CD4-positive, alpha-beta T cell treated with Interleukin-2 at 100 ng/mL for 4 hours (primary cell): Measurements from ENCODE around the gene LMAN2.
A peak's percentile ranks its signal among the peaks of the same experiment; 100 is the strongest.
"Not testable (repeated sequence)": the region's sequence is repeated elsewhere in the genome, so short reads cannot be mapped to it uniquely, and the experiment has no call there.

Source experiments
- DNase-seq: peaks from one replicate; pipeline ENCODE4 v3.0.0-alpha.2; 2020; ENCODE audit warnings: low spot score

Gene LMAN2

DNA sequence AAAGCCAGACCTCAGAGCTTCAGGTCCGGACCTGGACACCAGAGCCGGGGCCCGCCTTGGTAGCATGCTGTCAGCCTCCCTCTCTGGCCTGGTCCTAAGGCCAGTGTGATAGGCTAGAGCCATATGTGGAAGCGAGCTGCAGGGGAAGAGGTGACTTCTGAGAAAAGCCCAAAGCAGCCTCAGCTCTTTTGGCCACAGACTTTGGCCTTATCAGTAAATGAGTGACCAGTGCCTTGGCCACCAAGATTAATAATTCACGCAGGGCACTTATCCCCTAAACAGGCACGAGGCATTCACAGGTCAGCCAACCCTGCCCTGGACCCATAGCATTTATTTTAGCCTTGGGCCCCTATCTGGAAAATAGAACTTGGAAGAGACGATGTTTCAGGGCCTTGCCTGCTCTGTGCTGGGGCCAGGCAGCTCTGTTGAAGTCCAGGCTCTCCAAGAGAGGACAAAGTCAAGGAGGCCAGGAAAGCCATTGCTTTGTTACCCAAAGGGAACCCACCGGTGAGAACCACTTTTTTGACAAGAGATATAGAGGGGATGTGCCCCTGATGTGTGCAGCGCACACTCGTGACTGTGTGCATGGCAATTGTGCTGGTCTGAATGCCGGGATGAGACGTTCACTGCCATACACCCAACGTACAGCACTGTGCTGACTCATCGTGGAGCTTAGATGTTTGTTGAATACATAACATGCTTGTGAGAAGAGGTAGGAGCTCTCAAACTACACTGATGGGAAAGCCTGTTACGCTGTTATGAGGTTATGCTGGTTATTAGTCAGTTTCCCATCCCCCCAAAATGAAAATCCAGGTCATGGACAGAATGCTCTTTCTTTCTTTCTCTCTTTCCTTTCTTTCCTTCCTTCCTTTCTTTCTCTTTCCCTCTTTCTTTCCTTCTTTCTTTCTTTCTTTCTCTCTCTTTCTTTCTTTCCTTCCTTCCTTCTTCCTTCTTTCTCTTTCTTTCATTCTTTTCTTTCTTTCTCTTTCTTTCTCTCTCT, 27.7 kb upstream of the LMAN2 start:
- DNase-seq, result peak; percentile 55

DNA sequence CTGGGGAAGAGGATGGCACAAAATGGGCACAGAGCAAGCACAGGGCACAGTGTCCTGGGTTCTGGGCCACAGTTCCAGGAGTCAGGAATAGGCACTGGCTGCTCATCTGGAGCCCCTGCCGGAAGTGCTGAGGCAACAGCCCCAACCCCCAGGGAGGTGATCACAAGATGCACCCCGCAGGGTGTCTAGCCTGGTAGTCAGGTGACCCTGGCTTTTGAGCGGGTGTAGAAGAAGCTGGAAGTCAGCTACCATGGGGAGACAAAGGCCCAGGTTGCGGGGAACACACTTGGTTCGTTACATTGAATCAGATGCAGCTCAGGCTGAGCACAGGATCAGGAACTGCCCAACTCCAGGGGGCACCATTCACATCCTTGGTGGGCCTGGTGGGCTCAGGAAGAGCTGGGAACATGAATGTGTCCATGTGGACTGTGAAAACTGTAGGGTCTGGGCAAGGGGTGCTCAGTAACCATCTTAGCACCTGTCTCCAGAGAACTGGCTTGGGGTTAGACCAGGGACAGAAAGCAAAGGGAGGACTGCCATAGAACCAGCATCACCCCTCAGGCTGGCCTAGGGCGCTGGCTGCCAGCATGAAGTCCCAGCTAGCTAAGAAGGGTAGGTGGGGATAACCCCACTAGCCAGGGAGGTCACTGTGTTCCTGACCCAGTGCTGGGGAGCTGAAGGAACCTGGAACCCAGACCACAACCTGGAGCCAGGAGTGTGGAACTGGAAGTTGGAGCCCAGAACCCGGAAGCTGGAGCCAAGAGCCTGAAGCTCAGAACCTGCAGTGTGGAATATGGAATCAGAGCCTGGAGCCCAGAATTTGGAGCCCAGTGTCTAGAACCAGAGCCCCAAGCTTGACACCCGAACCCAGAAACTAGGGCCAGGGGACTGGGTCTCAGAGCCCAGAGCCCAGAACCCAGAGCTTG, 26.6 kb upstream of the LMAN2 start:
- no peak for DNase-seq

DNA sequence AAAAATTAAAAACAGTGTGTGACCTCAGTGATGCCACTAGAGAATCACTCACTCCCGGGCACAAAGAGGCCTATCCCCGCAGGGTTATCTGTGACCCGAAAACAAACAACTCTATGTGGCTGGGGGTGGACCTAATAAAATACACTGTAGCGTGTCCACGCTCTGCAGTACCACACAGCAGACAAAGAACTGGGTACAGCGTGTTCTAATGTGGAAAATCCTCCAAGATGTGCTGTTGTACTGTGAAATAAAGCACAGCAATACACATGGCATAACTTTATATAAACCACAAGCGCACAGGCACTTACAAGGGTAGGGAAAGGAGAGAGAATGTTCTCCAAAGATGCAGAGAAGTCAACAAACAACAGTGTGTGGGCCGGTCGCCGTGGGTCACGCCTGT, 24.6 kb upstream of the LMAN2 start:
- DNase-seq, result no peak

DNA sequence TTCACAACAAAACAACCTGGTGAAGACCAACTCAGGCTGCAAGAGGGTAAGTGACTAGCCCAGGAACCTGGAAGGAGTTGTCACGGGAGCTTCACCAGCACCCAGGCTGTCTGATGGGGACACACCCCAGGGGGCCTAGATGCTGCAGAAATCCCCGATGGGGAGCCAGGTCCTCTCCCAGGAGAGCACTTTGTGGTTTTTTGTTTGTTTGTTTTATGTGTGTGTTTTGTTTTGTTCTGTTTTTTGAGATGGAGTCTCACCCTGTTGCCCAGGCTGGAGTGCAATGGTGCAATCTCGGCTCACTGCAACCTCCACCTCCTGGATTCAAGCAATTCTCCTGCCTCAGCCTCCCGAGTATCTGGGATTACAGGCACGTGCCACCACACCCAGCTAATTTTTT, 24.0 kb upstream of the LMAN2 start:
- DNase-seq, result not testable (repeated sequence)

DNA sequence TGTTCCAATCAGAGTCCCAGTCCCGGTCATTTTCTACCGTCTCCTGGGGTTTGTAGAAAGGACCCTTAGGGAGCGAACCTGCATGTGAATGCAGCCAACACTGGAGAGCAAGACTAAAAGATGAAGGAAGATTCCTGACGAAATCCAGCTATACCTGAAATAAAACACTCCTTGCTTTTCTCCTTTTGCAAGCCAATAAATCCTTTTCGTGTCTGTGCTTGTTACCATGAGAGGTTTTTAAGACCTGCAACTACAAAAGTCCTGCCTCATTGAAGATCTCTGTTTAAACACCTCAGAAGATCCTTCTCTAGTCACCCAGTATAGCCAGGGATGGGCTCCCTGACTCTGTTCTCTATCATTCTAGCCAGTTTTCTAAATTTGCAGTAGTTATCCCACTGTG, 22.7 kb upstream of the LMAN2 start:
- no peak for DNase-seq

DNA sequence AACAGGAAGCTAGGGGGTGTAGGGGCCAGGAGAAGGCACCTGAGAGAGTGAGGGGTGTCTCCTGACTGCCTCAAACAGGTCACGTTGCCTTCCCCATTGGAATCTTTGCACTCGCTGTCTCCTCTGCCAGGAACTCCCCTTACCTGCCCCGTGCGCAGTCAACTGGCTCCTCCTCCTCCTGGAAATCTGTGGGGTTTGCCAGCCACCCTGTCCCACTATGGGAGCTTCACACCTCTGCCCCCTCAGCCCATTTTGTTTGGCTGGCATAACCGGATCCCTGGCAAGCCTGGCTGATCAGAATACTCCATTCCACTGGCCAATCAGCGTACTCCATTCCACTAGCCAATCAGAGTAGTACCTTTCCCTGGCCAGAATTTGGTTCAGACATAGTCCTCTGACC, 22.3 kb upstream of the LMAN2 start:
- no peak for DNase-seq

DNA sequence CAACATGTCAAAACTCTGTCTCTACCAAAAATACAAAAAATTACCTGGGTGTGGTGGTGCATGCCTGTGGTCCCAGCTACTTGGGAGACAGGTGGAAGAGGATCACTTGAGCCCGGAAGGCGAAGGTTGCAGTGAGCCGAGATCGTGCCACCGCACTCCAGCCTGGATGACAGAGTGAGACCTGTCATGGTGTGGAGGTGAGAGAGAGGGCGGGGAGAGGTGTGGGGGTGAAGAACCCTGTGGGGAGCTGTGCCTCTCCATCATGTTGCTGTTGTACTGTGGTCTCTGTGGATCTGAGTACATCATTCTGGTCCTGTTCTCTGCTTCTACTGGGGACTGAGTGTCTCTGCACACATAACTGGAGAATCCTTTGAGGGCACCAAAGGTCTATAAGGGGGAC, 21.4 kb upstream of the LMAN2 start:
- DNase-seq, result peak; percentile 43

DNA sequence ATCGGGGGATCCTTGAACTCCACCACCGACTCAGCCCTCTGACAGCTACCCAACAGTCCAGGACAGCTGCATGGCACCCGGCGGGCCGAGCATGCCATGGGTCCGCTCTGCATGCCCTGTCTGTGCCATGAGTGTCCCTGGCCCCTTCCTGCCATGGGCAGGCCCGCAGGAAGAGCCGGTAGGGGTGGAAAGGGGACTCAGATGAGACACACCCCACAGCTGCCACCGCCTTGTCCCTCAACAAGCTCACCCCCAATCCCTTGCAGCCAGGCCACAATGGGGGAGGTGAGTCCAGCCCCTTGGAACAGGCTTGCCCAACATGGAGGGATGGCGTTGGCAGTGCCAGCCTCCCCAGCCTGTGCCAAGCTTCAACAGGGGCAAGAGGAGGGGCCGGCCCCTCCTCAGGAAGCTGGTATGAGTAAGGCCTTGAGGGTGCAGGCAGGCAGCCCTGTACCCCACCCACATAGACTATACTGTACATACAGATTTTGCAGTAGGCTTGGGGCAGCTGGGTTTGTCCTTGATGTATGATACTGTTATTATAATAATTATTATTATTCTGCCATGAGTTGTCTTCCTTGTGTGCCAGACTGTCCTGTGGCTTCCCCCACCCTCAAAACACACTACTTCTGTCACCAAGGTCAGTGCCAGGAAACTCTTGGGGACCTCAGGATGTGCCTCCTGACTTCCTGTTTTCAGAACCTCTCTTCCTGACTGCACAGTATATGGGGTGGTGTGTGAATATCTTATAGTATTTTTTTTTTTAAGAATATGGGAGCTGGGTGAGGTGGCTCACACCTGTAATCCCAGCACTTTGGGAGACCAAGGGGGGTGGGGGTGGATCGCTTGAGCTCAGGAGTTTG, 20.8 kb upstream of the LMAN2 start:
- DNase-seq, result peak; percentile 70

DNA sequence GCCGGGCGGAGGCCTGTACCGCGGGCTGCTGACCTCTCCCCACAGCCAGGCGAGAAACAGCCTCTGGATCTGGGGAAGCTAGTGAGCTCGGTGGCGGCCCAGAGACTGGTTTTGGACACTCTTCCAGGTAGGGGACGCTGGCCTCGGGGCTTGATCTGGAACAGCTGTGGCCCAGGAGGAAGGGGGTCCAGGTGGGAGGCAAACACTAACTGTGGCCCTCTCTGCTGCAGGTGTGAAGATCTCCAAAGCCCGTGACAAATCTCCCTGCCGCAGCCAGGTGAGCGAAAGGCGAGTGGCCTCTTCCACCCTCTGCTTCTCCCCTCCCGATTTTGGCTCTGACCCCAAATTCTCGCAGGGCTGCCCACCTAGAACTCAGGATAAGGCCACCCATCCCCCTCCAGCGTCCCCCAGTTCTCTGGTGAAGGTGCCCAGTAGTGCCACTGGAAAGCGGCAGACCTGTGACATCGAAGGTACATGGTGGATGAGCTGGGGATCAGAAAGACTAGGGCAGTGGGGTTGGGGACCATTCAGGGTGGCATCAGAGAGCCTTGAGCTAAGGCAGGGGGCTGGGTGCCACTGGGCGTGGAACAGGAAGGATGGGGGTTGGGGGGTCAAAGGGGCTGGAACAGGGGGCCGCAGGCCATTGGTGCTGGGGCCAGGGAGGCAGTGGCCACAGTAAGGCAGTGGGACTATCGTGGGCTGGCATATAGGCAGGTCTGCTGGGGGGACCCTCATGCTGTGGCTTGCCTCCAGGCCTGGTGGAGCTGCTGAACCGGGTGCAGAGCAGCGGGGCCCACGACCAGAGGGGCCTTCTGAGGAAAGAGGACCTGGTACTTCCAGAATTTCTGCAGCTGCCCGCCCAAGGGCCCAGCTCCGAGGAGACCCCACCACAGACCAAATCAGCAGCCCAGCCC, 19.9 kb upstream of the LMAN2 start:
- no peak for DNase-seq

DNA sequence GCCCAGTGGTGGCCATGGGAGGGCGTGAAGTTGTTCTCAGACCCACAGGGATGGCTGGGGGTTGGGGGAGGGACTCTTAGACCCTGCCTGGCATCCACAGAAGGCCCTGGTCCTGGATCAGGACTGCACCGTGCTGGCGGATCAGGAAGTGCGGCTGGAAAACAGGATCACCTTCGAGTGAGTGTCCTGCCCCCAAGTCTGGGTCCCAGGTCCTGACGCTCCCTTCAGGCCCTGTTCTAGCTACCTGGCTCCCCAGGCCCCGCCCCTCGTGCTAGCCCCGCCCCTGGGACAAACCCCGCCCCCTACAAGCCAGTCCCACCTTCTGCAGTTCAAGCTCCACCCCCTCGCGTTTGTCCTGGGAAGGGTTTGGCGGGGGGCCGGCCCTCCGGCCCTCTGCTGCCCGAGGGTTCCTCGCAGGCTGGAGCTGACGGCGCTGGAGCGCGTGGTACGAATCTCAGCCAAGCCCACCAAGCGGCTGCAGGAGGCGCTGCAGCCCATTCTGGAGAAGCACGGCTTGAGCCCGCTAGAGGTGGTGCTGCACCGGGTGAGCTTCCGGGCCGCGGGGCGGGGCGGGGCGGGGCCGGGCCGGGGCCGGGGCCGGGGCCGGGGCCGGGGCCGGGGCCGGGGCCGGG, 19.1 kb upstream of the LMAN2 start:
- peak; percentile 72 for DNase-seq

DNA sequence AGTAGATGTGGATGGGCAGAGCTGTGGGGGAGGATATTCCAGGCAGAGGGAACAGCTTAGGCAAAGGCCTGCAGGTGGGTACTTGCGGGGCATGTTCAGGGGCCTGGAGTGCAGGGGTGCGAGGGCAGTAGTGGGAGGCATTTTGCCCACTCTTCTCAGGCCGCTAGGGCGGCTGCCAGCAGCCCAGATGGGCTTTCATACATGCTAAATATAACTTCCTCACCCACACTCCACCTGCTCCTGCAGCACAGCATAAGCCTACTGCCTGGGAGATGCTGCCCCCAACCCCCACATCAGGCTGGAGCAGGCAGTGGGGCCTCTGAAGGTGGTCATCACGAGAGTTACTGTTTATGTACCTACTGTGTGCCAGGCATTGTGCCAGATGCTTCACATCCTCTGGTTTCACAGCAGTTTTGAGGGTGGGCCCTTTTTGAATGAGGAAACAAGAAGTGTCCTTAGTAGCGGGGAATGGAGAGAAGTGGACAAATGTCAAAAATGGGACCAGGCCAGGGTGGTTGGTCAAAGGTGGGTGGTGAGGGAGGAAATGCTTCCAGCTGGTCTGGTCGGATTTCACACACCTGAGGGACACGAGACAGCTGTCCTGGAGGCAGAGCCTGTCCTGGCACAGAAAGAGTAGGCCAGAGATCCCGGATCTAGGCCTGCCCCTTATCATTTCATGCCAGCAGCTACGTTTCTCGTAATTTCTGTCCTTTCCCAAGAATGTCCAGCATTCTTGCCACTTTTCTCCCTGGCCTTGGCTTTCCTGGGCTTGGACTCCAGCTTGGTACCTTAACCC, 18.4 kb upstream of the LMAN2 start:
- DNase-seq, result no peak

DNA sequence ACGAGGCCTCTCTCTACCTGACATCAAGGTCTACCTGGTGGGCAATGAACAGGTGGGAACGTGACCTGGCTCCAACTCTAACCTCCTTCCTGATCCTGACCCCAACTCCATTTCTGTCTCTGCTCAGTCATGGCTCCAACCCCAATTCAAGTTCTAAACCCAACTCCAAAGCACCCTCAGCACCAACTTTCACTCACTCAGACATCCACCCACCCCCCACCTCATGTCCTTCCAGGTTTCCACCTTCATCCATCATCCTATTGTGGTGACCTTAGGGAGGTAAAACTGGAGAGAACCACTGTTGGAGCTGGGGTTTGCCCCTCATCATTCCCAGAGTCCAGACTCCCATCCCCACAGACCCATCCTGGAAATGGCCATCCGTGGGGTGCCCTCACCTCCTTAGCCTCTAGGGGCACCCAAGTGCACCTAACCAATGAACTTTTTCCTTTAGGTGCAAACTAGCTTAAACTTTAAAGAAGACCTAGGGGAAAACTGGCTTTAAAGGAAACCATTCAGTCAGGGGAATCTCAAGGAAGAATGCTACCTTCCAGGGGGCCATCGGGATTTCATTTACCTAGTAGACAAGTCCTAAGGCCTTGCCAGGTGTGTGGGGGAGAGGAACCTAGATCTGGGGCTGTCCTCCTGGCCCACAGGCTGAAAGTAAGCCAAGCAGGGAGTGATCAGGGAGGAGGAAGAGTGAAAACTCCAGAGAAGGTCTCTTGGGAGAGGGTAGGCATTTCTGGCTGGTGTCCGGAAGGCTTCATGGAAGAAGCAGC, 17.6 kb upstream of the LMAN2 start:
- DNase-seq, result peak; percentile 33

DNA sequence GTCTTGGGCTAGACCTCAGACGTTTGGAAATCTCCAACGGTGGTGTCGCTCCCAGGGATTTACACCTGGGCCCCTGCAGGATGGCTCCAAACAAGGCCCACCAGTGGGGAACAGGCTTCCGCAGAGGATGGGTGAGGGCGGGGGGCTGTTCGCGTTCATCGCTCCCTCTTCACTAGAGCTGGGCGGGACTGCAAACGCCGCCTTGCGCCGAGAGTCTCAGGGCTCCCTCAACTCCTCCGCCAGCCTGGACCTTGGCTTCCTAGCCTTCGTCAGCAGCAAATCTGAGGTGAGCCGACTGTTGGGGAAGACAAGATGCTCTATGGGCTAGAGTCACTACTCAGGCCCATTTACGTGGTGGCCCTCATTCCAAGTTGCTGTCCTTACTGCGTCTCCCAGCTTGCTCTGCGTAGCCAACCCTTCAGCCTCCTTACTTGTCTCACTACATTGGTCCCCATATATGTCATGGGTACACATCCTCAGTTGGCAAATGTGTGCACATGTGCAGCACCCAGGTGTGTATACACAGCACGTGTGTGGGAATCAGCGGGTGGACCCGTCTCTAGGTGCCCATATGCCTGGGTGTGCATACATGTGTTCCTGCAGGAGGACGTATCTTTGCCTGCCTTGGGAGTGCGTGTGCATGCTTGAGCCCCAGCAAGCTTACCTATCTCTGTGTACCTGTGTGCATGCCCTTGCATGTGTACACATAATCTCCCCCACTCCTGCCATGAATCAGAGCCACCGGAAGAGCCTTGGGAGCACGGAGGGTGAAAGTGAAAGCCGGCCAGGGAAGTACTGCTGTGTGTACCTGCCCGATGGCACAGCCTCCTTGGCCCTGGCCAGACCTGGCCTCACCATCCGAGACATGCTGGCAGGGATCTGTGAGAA, 16.8 kb upstream of the LMAN2 start:
- no peak for DNase-seq

DNA sequence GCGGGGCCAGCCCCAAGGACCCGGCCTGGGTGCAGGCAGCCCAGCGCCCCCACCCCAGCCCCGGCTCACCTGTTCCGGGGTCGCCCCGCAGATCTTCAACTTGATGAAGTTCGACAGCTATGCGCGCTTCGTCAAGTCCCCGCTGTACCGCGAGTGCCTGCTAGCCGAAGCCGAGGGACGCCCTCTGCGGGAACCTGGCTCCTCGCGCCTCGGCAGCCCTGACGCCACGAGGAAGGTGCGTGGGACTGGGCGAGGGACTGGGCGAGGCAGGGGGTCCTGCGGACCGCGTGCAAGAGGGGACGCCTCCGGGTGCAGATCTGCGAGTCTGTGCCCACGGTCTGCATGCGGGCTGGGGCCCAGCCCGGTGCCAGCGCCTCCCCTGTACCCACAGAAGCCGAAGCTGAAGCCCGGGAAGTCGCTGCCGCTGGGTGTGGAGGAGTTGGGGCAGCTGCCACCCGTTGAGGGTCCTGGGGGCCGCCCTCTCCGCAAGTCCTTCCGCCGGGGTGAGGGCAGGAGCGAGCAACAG, 15.9 kb upstream of the LMAN2 start:
- no peak for DNase-seq

DNA sequence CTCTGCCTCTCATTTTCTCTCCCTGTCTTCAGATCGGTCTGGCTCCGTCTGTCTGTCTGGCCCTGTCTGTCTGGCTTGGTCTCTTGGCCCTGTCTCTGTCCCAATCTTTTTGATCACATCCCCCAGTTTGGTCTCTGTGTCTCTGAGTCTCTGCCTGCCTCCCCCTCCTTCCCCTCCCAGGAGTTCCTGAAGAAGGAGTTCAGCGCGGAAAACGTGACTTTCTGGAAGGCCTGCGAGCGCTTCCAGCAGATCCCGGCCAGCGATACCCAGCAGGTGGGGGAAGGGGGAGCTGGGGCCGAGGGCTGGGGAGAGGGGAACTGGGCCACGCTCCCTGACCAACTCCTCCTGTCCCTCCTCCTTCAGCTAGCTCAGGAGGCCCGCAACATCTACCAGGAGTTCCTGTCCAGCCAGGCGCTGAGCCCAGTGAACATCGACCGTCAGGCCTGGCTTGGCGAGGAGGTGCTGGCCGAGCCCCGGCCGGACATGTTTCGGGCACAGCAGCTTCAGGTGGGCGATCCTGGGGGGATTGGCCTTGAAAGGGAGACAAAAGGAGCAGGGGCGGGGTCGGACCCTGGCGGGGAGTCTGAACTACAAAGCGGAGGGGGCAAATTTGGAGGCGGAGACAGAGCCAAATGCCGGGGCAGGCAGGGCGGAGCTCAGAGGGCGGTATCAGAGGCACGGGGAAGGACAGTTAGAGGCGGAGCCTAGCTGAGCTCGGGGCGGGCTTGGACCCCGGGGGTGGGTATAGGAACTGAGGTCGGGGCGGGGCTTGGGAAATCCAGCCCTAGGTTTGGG, 15.3 kb upstream of the LMAN2 start:
- DNase-seq, result no peak

DNA sequence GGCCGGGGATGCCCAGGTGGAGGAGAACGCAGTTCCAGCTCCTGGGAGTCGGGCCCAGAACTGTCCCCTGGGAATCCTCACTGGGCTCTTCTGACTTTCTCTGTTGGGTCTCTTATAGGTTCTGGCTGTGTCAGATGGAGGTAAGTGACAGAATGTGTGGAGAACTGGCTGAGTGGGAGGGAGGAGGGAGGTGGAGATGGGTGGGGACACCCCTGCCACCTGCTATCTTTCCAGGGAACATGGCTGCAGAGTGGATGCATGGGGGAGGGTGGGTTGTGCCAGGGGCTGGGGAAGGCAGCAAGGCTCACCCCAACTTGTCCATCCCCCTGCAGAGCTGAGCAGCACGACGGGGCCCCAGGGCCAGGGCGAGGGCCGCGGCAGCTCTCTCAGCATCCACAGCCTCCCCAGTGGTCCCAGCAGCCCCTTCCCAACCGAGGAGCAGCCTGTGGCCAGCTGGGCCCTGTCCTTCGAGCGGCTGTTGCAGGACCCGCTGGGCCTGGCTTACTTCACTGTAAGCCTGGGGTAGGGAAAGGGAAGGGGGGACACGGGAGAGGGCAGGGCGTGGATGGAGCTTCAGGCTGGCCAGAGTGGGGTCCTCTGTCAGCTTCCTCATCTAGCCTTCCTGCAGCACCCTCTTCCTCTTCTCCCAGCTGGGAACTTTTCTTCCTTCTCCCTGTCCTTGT, 14.5 kb upstream of the LMAN2 start:
- DNase-seq, result no peak
